GM21717 (cell line): ENCODE results near the gene TNFSF12.

Source experiments
- ATAC-seq: cut with Tn5 transposase; IDR thresholded peaks from one replicate; pipeline ENCODE4 v1.9.1; 2021; ENCODE audit warnings: mild to moderate bottlenecking, moderate library complexity; ENCODE audit not compliant: unreplicated experiment

TNFSF12 gene

GRCh38 chr17:7548585-7549400 is at the start of gene TNFSF12:
Gene TNFSF12, plus strand, starts transcription at chr17:7549058. Its CDS starts 96 bp downstream, at chr17:7549154.
- no peak for ATAC-seq

GRCh38 chr17:7499161-7499560 is 49.7 kb upstream of the TNFSF12 start:
- ATAC-seq = no peak

DNA sequence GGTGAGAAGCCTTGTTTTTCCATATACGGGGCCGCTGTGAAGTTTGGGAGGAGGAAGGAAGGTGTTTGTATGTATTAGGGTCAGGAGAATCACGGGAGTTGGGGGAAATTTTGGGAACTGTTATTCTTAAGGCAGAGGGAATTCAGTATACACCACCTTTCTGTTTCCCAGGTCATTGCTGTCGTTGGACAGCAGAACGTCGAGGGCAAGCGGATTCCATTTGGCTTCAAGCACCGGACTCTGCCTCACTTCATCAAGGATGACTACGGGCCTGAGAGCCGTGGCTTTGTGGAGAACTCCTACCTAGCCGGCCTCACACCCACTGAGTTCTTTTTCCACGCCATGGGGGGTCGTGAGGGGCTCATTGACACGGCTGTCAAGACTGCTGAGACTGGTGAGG is 47.1 kb upstream of the TNFSF12 start:
- no peak for ATAC-seq

DNA sequence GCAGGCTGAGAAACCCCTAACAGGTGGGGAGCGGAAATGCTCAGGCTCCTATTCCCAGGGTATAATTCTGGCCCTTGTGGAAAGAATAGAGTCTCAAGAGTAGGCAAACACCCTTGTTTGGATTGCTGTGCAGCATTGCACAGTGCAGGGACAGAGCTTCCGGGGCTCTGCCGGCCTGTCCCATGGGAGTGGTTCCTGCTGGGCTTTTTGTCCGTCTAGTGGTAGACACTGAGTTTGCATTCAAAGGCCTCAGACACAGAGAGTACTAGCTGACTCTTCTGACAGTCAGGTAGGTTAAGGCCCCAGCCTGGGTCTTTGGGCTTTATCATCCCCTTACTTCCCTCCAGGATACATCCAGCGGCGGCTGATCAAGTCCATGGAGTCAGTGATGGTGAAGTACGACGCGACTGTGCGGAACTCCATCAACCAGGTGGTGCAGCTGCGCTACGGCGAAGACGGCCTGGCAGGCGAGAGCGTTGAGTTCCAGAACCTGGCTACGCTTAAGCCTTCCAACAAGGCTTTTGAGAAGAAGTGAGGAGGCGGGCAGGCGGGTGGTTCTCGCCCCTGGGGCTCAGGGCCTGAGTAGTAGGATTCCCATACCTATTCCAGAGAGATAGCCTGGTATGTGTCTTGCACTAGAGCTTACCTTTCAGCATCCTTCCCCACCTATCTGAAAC is 46.5 kb upstream of the TNFSF12 start:
- ATAC-seq = no peak

- ATAC-seq = no peak
These were observed 45.9 kb upstream of the TNFSF12 start for GRCh38 chr17:7502987-7503386.

- no peak for ATAC-seq
These were observed 45.3 kb upstream of the TNFSF12 start for GRCh38 chr17:7503521-7503920.

DNA sequence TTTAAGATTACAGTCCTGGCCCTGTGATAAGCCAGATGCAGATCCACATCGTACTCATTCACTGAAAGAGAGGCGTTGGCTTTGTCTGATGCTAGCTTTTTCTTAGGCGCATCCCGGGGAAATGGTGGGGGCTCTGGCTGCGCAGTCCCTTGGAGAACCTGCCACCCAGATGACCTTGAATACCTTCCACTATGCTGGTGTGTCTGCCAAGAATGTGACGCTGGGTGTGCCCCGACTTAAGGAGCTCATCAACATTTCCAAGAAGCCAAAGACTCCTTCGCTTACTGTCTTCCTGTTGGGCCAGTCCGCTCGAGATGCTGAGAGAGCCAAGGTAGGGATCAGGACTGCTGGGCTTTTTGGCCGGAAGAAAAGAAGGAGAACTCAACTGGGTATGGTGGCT is 40.7 kb upstream of the TNFSF12 start:
- ATAC-seq = no peak

DNA sequence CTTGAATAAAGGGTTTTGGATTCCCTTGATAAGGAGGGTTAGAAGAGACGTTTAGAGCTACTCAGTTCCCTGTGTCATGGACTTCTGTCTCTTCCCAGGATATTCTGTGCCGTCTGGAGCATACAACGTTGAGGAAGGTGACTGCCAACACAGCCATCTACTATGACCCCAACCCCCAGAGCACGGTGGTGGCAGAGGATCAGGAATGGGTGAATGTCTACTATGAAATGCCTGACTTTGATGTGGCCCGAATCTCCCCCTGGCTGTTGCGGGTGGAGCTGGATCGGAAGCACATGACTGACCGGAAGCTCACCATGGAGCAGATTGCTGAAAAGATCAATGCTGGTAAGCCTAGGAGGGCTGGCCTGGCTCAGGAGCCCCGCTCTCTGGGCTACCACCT is 40.0 kb upstream of the TNFSF12 start:
- ATAC-seq = no peak

- no peak for ATAC-seq
These were observed 38.9 kb upstream of the TNFSF12 start for GRCh38 chr17:7509937-7510336.

DNA sequence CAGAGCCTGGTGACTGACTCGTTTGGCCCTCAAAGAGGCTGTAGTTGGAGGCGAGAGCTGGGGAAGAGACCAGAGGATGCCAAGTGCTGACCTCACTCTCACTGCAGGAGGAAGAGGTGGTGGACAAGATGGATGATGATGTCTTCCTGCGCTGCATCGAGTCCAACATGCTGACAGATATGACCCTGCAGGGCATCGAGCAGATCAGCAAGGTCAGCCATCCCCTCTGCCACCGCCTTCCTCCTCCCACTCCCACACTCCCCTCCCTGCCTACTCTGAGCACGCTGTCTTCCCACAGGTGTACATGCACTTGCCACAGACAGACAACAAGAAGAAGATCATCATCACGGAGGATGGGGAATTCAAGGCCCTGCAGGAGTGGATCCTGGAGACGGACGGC is 37.8 kb upstream of the TNFSF12 start:
- no peak for ATAC-seq

GRCh38 chr17:7512105-7512504 is 36.8 kb upstream of the TNFSF12 start:
- no peak for ATAC-seq

- no peak for ATAC-seq
These were observed 35.9 kb upstream of the TNFSF12 start for GRCh38 chr17:7512824-7513540.

DNA sequence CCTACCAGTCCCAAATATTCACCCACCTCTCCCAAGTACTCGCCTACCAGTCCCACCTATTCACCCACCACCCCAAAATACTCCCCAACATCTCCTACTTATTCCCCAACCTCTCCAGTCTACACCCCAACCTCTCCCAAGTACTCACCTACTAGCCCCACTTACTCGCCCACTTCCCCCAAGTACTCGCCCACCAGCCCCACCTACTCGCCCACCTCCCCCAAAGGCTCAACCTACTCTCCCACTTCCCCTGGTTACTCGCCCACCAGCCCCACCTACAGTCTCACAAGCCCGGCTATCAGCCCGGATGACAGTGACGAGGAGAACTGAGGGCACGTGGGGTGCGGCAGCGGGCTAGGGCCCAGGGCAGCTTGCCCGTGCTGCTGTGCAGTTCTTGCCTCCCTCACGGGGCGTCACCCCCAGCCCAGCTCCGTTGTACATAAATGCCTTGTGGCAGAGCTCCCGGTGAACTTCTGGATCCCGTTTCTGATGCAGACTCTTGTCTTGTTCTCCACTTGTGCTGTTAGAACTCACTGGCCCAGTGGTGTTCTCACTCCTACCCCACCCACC is 34.9 kb upstream of the TNFSF12 start:
- no peak for ATAC-seq

DNA sequence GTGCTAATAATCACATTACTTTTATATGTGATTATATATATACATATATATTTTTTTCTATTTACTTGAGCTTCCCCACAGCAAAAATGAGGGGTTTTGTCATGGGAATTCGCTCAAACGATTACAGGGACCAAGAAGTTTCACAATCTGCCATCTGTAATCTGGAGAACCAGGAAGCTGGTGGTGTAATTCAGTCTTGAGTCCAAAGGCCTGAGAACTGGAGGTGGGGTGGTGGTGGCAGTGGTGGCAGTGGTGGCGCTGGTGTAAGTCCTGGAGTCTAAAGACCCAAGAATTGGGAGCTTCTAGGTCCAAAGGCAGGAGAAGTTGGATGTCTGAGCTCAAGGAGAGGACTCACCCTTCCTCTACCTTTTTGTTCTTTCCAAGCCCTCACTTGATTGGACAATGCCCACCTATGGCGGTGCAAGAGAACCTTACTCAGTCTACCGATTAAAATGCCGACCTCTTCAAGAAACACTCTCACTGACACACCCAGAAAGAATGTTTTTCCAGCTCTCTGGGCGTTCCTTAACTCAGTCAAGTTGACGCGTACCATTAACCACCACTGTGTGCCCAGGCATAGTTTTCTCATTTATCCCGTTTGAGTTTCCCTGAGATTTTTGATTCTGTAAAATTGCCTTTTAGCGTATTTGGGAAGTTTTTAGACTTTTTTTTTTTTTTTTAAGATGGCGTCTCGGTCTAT is 32.8 kb upstream of the TNFSF12 start:
- ATAC-seq = no peak

DNA sequence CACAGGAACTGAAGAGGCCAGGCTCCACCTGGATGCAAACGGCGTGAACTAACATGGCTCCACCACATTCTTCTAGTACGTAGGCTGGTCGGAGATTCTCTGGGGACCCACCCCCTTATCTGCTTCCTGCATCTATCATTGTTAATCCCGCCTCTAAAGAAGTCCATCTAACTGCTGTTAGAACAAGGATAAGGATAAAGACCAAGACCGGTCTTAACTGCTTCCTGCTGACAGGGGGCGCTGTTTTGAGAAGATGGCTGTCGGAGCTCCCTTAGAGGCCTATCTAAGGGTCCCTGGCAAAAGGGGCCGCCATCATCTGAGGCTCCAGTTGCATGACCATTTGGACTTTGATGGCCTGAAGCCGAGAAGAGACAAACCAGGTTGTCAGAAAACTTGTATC is 25.8 kb upstream of the TNFSF12 start:
- no peak for ATAC-seq

DNA sequence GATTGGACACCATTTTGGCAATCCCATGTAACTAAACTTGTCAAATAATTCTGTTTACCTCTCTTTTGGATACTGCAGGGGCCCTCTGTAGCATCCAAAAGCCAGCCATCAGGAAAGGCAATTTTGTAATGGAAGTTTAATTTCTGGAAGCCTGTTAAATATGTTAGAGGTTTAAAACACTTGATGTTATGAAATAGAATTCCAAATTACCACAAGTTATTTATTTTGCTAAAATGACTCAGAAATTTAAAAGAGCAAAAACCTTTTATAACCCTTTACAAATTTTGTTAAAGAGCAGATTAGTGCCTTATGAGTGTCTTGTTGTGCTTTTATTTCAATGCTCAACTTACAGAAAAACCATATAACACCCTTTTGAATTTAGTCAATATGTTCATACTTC is 20.0 kb upstream of the TNFSF12 start:
- ATAC-seq = no peak

- no peak for ATAC-seq
These were observed 18.6 kb upstream of the TNFSF12 start for GRCh38 chr17:7530023-7530900.

DNA sequence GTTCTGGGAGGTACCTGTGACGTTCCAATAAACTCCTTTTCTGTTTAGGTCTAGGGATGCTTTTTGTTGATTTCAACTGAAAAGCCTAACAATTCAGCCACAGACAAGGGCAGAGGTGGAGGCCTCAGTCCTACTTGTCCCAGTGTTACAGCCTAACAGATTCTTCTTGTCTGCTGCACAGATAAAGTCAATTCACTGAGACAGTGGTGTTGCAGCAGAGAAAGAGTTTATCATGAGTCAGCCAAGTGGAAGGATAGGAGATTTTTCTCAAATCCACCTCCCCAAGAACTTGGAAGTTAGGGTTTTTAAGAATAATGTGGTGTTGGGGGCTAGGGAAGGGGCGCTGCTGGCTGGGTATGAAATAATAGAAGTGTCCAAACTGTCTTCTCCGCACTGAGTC is 10.8 kb upstream of the TNFSF12 start:
- ATAC-seq = no peak

GRCh38 chr17:7538891-7539545 is 9.8 kb upstream of the TNFSF12 start:
- ATAC-seq = no peak
